ENCODE data around the gene CREBBP.
A peak's percentile ranks its signal among the peaks of the same experiment; 100 is the strongest.

Gene CREBBP

GRCh38 chr16:3881499-3881990 lies 1.0 kb upstream of the CREBBP start:
- Histone ChIP-seq H3K4ac (ENCODE audit: low read length) (peak overlapping the region; percentile 53), H4K8ac (ENCODE audit: low read depth, low read length) (peak overlapping the region; percentile 99), H3K9ac (ENCODE audit: low read depth, low read length, poor library complexity) (peak overlapping the region; percentile 95), H3K4me2 (ENCODE audit: insufficient read depth, low read length, poor library complexity, severe bottlenecking) (peak overlapping the region; percentile 81), H2AK5ac (ENCODE audit: low read depth, low read length) (peak overlapping the region; percentile 96), H3K27me3 (ENCODE audit: control insufficient read depth in 3 of 3, insufficient read depth in 3 of 3, low read depth in 1 of 3, low read length in 3 of 3) (no peaks in the 10 kb centered on the region), H2AFZ (ENCODE audit: low read length) (peak overlapping the region; percentile 94), H3K4me1 (ENCODE audit: control insufficient read depth in 2 of 2, insufficient read depth in 1 of 2, low read depth in 1 of 2, low read length in 2 of 2) (peaks cover 0 to 6% of the 10 kb centered on the region in 2 donors), H2BK5ac (ENCODE audit: low read length) (no peak overlapping the region), H3K4me3 (ENCODE audit: low read length in 2 of 2) (peak overlapping the region in 1 of 2 donors; percentile 79), H2BK120ac (ENCODE audit: low read depth, low read length) (peak overlapping the region; percentile 98), H3K27ac (replicated peaks; ENCODE audit: low read length) (no peak overlapping the region), H4K91ac (ENCODE audit: low read depth, low read length, poor library complexity) (peak overlapping the region; percentile 96), H2BK15ac (ENCODE audit: low read length) (no peak overlapping the region), H3K14ac (ENCODE audit: low read length) (peak overlapping the region; percentile 71), H2BK12ac (ENCODE audit: low read length) (peak overlapping the region; percentile 94), H3K9me3 (replicated peaks in 1 of 2; ENCODE audit: control insufficient read depth in 2 of 2, insufficient read depth in 1 of 2, low read depth in 1 of 2, low read length in 2 of 2) (peaks cover 0 to 15% of the 10 kb centered on the region in 2 donors), H3K79me1 (ENCODE audit: low read depth, low read length) (peaks cover 8% of the 10 kb centered on the region), H3K23ac (ENCODE audit: low read depth, low read length, poor library complexity) (peak overlapping the region; percentile 89), H3K36me3 (replicated peaks in 1 of 2; ENCODE audit: control insufficient read depth in 2 of 2, insufficient read depth in 2 of 2, low read length in 2 of 2) (peaks cover 2 to 16% of the 10 kb centered on the region in 2 donors), H3K18ac (ENCODE audit: low read length) (peak overlapping the region; percentile 99)
- WGBS, 2 donors (ENCODE audit: extremely low coverage in 2 of 2, insufficient read length in 2 of 2, insufficient replicate concordance in 1 of 2), result no CpG with 5 or more reads among the region's 30 CpGs
- DNase-seq (ENCODE audit: low spot score), result no peak

GRCh38 chr16:3879887-3880564 lies 487 bp downstream of the CREBBP start:
- Histone ChIP-seq H3K23ac (ENCODE audit: low read depth, low read length, poor library complexity) (no peak overlapping the region), H4K91ac (ENCODE audit: low read depth, low read length, poor library complexity) (no peak overlapping the region), H2AK5ac (ENCODE audit: low read depth, low read length) (peak overlapping the region; percentile 67), H3K27ac (replicated peaks; ENCODE audit: low read length) (peak overlapping the region; percentile 86), H3K9me3 (replicated peaks in 1 of 2; ENCODE audit: control insufficient read depth in 2 of 2, insufficient read depth in 1 of 2, low read depth in 1 of 2, low read length in 2 of 2) (peaks cover 0 to 28% of the 10 kb centered on the region in 2 donors), H2BK12ac (ENCODE audit: low read length) (no peak overlapping the region), H3K14ac (ENCODE audit: low read length) (no peak overlapping the region), H2BK5ac (ENCODE audit: low read length) (peak overlapping the region; percentile 62), H3K4me2 (ENCODE audit: insufficient read depth, low read length, poor library complexity, severe bottlenecking) (peak overlapping the region; percentile 68), H3K4me1 (ENCODE audit: control insufficient read depth in 2 of 2, insufficient read depth in 1 of 2, low read depth in 1 of 2, low read length in 2 of 2) (peaks cover 0 to 8% of the 10 kb centered on the region in 2 donors), H3K4me3 (ENCODE audit: low read length in 2 of 2) (peak overlapping the region; percentile 76 to 83), H3K36me3 (replicated peaks in 1 of 2; ENCODE audit: control insufficient read depth in 2 of 2, insufficient read depth in 2 of 2, low read length in 2 of 2) (peaks cover 2 to 30% of the 10 kb centered on the region in 2 donors), H2BK15ac (ENCODE audit: low read length) (no peak overlapping the region), H3K9ac (ENCODE audit: low read depth, low read length, poor library complexity) (peak overlapping the region; percentile 82), H3K4ac (ENCODE audit: low read length) (no peak overlapping the region), H2BK120ac (ENCODE audit: low read depth, low read length) (no peak overlapping the region), H2AFZ (ENCODE audit: low read length) (no peak overlapping the region), H3K27me3 (ENCODE audit: control insufficient read depth in 3 of 3, insufficient read depth in 3 of 3, low read depth in 1 of 3, low read length in 3 of 3) (no peaks in the 10 kb centered on the region), H3K79me1 (ENCODE audit: low read depth, low read length) (peaks cover 8% of the 10 kb centered on the region), H4K8ac (ENCODE audit: low read depth, low read length) (no peak overlapping the region), H3K18ac (ENCODE audit: low read length) (peak overlapping the region; percentile 96)
- no CpG with 5 or more reads among the region's 117 CpGs for WGBS, 2 donors (ENCODE audit: extremely low coverage in 2 of 2, insufficient read length in 2 of 2, insufficient replicate concordance in 1 of 2)
- no peak for DNase-seq (ENCODE audit: low spot score)

GRCh38 chr16:3879258-3879886 lies 1.1 kb downstream of the CREBBP start:
- DNase-seq (ENCODE audit: low spot score), result no peak
- no CpG with 5 or more reads among the region's 50 CpGs for WGBS, 2 donors (ENCODE audit: extremely low coverage in 2 of 2, insufficient read length in 2 of 2, insufficient replicate concordance in 1 of 2)

GRCh38 chr16:3878610-3879009 lies 1.9 kb downstream of the CREBBP start:
- Histone ChIP-seq H2BK120ac (ENCODE audit: low read depth, low read length) (no peak overlapping the region), H3K4me1 (ENCODE audit: control insufficient read depth in 2 of 2, insufficient read depth in 1 of 2, low read depth in 1 of 2, low read length in 2 of 2) (peaks cover 0 to 12% of the 10 kb centered on the region in 2 donors), H2AFZ (ENCODE audit: low read length) (no peak overlapping the region), H3K27ac (replicated peaks; ENCODE audit: low read length) (no peak overlapping the region), H2BK5ac (ENCODE audit: low read length) (no peak overlapping the region), H3K18ac (ENCODE audit: low read length) (no peak overlapping the region), H3K4me2 (ENCODE audit: insufficient read depth, low read length, poor library complexity, severe bottlenecking) (peak overlapping the region; percentile 68), H3K4me3 (ENCODE audit: low read length in 2 of 2) (peak overlapping the region in 1 of 2 donors; percentile 76), H3K36me3 (replicated peaks in 1 of 2; ENCODE audit: control insufficient read depth in 2 of 2, insufficient read depth in 2 of 2, low read length in 2 of 2) (peaks cover 2 to 34% of the 10 kb centered on the region in 2 donors), H4K91ac (ENCODE audit: low read depth, low read length, poor library complexity) (no peak overlapping the region), H2BK12ac (ENCODE audit: low read length) (no peak overlapping the region), H3K23ac (ENCODE audit: low read depth, low read length, poor library complexity) (no peak overlapping the region), H4K8ac (ENCODE audit: low read depth, low read length) (no peak overlapping the region), H3K9ac (ENCODE audit: low read depth, low read length, poor library complexity) (no peak overlapping the region), H3K4ac (ENCODE audit: low read length) (no peak overlapping the region), H3K9me3 (replicated peaks in 1 of 2; ENCODE audit: control insufficient read depth in 2 of 2, insufficient read depth in 1 of 2, low read depth in 1 of 2, low read length in 2 of 2) (peaks cover 0 to 29% of the 10 kb centered on the region in 2 donors), H3K79me1 (ENCODE audit: low read depth, low read length) (peaks cover 8% of the 10 kb centered on the region), H3K14ac (ENCODE audit: low read length) (no peak overlapping the region), H3K27me3 (ENCODE audit: control insufficient read depth in 3 of 3, insufficient read depth in 3 of 3, low read depth in 1 of 3, low read length in 3 of 3) (no peaks in the 10 kb centered on the region), H2BK15ac (ENCODE audit: low read length) (no peak overlapping the region), H2AK5ac (ENCODE audit: low read depth, low read length) (no peak overlapping the region)
- no CpG with 5 or more reads among the region's 8 CpGs for WGBS, 2 donors (ENCODE audit: extremely low coverage in 2 of 2, insufficient read length in 2 of 2, insufficient replicate concordance in 1 of 2)
- no peak for DNase-seq (ENCODE audit: low spot score)

More at GRCh38 chr16:3879258-3879886, 1.1 kb downstream of the CREBBP start:
- H3K27me3 ChIP-seq (ENCODE audit: control insufficient read depth in 3 of 3, insufficient read depth in 3 of 3, low read depth in 1 of 3, low read length in 3 of 3), result no peaks in the 10 kb centered on the region
- peaks cover 2 to 30% of the 10 kb centered on the region in 2 donors for H3K36me3 ChIP-seq (replicated peaks in 1 of 2; ENCODE audit: control insufficient read depth in 2 of 2, insufficient read depth in 2 of 2, low read length in 2 of 2)
- peak overlapping the region; percentile 80 for H3K23ac ChIP-seq (ENCODE audit: low read depth, low read length, poor library complexity)
- no peak overlapping the region for H4K91ac ChIP-seq (ENCODE audit: low read depth, low read length, poor library complexity)
- no peak overlapping the region for H4K8ac ChIP-seq (ENCODE audit: low read depth, low read length)
- H2BK120ac ChIP-seq (ENCODE audit: low read depth, low read length), result no peak overlapping the region
- H3K14ac ChIP-seq (ENCODE audit: low read length), result peak overlapping the region; percentile 85
- H3K4me2 ChIP-seq (ENCODE audit: insufficient read depth, low read length, poor library complexity, severe bottlenecking), result peak overlapping the region; percentile 68
- H2AFZ ChIP-seq (ENCODE audit: low read length), result no peak overlapping the region
- peak overlapping the region; percentile 77 for H3K18ac ChIP-seq (ENCODE audit: low read length)
- H3K9me3 ChIP-seq (replicated peaks in 1 of 2; ENCODE audit: control insufficient read depth in 2 of 2, insufficient read depth in 1 of 2, low read depth in 1 of 2, low read length in 2 of 2), result peaks cover 0 to 29% of the 10 kb centered on the region in 2 donors
- H3K79me1 ChIP-seq (ENCODE audit: low read depth, low read length), result peaks cover 8% of the 10 kb centered on the region
- peak overlapping the region; percentile 76 to 83 for H3K4me3 ChIP-seq (ENCODE audit: low read length in 2 of 2)
- peak overlapping the region; percentile 62 for H2BK5ac ChIP-seq (ENCODE audit: low read length)
- H3K4ac ChIP-seq (ENCODE audit: low read length), result no peak overlapping the region
- no peak overlapping the region for H2BK15ac ChIP-seq (ENCODE audit: low read length)
- peak overlapping the region; percentile 94 for H3K9ac ChIP-seq (ENCODE audit: low read depth, low read length, poor library complexity)
- H3K4me1 ChIP-seq (ENCODE audit: control insufficient read depth in 2 of 2, insufficient read depth in 1 of 2, low read depth in 1 of 2, low read length in 2 of 2), result peaks cover 0 to 9% of the 10 kb centered on the region in 2 donors
- H2BK12ac ChIP-seq (ENCODE audit: low read length), result no peak overlapping the region
- H2AK5ac ChIP-seq (ENCODE audit: low read depth, low read length), result no peak overlapping the region
- no peak overlapping the region for H3K27ac ChIP-seq (replicated peaks; ENCODE audit: low read length)

Measured in neuronal stem cell (in vitro differentiated cells).